ENCODE measurements around the gene FHDC1.

- TF ChIP-seq, protein P1, sequence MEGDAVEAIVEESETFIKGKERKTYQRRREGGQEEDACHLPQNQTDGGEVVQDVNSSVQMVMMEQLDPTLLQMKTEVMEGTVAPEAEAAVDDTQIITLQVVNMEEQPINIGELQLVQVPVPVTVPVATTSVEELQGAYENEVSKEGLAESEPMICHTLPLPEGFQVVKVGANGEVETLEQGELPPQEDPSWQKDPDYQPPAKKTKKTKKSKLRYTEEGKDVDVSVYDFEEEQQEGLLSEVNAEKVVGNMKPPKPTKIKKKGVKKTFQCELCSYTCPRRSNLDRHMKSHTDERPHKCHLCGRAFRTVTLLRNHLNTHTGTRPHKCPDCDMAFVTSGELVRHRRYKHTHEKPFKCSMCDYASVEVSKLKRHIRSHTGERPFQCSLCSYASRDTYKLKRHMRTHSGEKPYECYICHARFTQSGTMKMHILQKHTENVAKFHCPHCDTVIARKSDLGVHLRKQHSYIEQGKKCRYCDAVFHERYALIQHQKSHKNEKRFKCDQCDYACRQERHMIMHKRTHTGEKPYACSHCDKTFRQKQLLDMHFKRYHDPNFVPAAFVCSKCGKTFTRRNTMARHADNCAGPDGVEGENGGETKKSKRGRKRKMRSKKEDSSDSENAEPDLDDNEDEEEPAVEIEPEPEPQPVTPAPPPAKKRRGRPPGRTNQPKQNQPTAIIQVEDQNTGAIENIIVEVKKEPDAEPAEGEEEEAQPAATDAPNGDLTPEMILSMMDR (IDR thresholded peaks at IDR 0.05), result no peak
- no peak for TF ChIP-seq EP300 (IDR thresholded peaks at IDR 0.05)
These were observed 10.3 kb upstream of the FHDC1 start for GRCh38 chr4:152925851-152926250.
